Amniotic stem cell (primary cell): ENCODE data around the gene RNF112.

Source experiments
- DNase-seq: peaks from one replicate; lab custom pipeline; 2025; lab: John Stamatoyannopoulos, UW

RNF112 gene

DNA sequence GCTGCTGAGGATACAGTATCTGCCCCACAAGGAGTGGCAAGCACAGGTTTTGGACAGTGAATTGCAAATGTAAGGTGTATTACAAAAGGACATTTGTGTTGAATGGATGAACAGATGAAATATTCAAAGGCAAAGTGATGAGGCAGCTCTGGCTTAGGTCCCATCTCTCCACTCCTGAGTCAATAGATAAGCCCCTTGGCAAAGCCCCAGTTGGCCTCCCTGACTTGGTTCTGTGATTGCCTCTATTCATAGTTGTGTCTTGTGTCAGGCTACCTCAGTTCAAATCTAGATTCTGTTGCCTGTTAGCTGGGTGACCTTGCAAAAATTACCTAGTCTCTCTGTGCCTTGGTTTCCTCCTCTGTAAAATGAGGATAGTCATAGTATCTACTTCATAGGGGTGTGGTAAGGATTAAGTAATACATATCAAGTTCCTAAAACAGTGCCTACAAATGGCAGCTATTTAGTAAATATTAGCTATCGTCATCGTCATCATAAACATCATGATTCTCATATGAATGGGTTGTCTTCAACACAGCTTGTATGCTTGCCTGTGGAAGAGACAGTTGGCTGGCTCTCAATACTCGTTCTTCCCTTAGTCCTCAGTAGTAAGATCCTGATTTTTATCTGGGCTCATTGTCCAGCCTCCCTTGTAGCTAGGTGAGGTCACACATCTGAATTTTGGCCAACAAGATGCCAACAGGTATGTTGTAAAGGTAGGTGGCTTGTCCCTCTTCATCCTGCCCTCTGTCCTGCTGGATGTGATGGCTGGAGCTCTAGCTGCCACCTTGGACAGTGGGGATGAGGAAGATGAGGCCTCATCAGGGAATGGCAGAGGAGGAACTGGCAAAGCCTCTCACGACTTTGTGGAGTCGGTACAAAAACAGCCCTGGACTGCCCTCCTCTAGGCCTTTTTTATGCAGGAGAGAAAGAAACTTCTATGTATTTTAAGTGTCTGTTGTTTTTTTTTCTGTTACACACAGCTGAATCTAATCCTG lies 21.9 kb upstream of the RNF112 start:
- no peak for DNase-seq

DNA sequence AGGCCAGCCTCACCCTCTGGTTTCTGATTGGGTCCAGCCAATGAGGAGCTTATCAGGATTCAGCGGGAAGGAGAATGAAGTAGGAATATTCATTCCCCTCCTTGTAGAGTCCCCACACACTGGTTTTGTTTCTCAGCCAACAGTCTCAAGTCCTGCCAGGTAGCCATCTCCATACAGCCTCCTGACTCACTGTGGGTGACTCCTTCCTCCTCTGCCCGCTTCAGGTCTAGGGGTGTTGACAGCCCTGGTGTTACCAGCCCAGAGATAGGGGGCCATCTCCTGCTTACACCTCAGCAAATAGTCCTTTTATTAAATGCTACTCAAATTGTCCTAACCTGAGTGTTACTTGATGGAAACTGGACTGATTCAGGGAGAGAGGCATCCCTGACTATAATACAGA lies 20.1 kb upstream of the RNF112 start:
- no peak for DNase-seq

DNA sequence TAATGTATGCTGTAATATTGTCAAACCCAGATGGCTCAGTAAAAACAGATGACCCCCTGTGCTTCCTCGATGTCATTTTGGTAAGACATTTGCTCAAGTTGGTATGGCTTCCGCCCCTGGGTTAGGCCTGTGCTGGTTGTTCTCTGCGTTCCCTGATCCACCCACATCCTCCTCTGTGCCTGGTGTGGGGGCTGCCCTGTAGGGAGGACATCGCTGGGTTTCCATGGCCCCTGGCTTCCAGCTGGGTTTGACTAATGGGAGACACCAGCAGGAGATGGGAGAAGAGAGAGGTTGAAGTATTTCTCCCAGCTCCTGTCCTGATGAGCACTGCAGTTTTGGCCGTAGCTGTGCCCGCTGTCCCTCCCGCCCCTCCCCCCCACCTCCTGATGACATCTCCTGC lies 19.6 kb upstream of the RNF112 start:
- no peak for DNase-seq

DNA sequence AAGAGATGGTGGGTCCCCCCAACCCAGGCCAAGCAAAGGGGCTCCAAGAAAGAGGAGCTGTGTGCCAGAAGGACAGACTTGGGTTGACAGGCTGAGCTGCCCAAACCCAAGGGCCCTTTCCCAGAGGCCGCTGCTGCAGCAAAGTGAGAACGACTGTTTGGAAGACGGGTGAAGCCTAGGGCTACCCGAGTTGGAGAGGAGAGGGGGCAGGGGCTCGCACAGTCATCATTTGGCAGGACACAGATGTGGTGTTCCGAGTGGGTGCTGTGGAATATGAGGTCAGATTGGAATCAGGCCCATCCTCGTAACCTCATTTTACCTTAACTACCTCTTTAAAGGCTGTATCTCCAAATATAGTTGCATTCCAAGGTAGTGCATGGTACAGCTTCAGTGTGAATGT lies 18.7 kb upstream of the RNF112 start:
- no peak for DNase-seq

DNA sequence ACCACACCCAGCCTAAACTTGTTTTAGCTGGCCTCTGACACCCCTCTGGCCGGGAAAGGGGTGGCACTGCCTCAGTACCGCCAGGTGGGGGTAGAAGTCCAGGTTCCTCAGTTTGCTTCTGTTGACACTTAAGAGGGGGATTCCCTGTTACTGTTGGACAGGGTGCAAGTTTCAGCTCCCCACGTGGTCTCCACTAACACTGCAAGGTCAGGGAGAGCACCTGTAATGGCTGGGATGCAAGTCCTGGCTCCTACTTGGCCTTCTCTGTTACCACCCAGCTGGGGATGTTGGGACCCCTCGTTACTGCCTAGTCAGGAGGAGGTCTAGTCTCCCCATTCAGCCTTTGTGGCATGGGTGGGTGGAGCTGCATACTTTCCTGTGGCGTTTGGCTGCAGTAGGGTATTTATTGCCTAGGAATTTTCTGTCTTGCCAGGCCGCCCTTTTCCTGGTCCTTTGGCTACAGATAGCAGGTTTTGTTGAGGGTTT lies 13.4 kb upstream of the RNF112 start:
- no peak for DNase-seq

DNA sequence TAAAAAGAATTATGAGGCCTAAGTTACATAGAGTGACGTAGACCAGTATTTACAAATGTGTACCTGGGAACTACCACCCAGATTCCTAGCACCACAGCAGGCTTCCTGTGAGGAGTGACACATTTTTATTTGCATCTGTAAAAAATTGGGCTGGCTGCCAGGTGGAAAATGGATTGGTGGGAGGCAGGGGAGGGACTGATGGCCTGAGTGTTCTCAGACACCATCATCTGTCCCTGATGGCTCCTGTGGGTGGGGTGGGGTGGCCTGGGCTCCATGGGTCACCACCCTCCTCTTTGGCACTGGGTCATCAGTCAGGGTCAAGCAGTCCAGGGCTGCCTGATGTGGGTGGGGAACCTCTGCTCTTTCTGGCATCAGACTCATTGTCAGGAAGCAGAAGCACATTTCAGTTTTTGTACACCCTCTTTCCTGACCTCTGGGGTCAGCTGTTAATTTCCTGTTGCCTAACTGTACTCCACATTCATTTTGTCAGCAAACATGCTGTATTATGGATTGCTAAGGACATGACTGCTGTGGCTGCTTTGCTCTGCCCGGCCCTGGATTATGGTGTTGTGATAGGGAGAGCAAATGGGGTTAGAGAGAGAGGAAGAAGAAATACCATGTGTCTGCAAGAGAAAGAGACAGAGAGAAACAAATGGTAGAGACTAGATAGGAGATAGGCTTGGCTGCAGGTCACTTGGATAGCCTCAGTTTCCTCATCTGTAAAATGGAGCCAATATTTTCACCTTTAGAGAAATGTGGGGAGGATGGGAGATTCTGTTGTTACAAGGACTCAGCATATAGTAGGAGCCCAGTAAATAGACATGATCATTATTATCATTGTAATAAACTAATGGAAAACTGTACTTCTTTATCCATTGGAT lies 12.5 kb upstream of the RNF112 start:
- no peak for DNase-seq

DNA sequence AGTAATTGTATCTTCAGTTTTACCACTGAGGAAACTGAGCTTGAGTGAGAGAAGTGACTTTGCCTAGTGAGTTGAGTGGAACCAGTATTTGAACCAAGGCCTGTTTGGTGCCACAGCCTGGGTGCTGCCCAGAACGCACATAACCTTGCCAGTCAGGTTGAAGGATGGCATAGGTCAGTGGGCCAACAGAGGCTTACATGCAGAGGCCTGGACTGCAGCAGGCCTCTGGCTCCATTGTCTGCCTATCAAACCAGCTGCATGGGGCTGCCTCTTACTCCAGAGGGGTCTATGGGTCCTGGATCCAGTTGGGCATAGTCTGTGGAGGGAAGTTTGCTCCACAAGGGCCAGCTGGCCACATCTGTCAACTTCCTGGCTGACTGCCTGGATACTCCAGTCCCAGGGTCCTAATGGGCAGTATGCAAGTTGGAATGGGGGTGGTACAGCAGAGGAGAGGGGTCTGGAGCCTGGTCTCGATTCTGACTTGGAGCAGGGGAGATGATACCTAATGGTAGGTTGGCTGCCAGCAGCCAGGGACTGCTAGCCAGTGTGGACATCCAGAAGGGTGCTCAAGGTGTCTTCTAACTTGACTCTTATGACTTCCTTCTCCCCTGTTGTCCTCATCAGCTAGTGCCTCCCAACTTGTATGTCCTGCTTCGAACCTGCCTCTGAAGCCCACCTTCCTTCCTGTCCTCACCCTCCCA lies 11.1 kb upstream of the RNF112 start:
- DNase-seq, result no peak

DNA sequence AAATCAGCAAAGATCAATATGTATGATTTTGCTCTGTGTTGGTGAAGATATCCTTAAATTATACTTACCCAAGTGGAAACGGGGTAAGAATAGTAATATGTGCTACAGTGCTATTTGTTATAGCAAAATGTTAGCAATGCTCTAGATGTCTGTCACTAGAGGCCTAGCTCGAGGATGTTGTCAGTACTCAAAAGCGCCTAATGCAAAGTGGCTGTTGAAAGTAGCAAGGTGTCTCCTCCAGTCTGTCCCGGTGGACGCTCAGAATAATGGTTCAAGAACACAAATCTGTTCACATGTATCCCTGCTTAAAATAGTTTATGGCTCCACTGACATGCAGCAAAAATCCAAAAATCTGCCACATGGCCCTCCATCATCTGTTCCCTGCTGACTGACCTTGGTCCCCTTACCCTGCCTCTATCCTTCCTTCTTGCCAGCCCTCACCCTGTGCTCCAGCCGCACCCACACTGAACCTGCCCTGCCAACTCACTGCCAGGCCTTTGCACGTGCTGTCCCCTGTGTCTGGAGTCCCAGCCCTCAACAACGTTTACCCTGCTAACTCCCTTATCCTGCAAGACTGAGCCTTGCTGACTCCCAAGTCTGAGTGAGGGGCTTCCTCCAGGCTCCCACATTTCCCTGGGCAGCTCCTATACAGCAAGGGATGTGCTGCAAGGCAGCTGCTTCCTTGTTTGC lies 9.6 kb upstream of the RNF112 start:
- no peak for DNase-seq

DNA sequence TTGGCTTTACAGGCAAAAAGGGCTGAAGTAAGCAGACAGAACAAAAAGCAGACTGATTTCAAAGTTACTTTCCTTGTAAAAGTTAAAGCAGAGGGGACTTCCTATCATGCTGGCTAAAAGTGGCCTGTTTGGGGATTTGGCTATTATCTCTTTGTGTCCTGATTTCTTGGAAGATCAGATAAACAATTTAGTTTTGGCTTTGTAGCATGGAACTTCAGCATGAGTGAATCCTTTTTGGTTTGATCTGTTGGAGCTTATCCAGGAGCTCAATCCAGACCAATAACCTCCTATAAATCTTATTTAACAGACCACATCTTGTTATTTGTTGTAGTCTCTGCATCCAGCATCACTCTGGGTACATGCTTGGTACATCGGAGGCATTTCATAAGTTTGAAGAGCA lies 8.9 kb upstream of the RNF112 start:
- no peak for DNase-seq

DNA sequence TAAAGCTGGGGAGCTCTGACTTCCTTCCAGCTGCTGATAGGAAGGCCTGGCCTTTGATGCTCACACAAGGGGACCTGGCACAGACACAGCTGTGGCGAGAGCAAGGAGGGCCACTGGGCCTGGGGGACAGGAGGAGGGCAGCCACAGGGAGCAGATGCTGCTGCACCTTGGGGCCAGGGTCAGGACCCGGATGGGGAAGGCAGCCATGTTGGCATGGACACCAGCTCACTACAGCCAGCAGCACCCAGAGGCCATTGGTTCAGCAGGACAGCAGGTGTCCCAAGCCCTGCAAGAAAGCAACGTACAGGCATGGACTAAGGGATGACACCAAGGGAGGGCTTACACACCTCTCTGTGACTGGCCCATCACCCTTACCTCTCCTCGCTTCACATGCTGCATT lies 8.0 kb upstream of the RNF112 start:
- DNase-seq, result no peak

DNA sequence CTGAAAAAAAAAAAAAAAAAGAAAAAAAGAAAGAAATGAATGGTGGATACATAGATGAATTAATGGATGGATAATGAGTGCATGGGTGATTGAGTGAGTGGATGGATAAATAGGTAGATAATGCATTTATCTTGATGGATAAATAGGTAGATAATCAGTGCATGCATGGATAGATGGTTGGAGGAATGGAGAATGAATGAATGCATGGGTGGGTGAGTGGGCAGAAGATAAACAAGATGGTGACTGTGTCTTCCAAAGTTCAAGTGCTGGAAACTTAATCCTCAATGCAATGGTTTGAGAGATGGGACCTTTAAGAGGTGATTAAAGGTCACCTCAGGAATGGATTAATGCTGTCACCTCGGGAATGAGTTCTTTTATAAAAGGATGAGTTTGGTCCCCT lies 6.8 kb upstream of the RNF112 start:
- no peak for DNase-seq

DNA sequence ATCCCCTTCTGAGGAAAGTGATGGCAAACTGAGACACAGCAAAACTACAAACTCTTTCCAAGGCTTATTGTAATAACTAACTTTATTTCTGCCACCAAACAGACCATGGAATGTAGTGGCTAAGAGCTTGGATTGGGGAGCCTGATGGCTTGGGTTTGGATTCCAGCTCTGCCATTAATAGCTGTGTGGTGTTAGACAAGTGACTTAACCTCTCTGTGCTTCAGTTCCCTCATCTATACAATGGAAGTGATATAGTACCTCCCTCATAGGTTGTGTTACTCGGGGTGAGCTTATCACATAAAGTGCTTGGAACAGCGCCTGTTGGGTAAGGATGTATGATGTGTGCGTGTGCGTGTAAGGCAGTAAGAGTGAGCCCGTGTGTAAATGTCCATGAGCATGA lies 5.9 kb upstream of the RNF112 start:
- no peak for DNase-seq

DNA sequence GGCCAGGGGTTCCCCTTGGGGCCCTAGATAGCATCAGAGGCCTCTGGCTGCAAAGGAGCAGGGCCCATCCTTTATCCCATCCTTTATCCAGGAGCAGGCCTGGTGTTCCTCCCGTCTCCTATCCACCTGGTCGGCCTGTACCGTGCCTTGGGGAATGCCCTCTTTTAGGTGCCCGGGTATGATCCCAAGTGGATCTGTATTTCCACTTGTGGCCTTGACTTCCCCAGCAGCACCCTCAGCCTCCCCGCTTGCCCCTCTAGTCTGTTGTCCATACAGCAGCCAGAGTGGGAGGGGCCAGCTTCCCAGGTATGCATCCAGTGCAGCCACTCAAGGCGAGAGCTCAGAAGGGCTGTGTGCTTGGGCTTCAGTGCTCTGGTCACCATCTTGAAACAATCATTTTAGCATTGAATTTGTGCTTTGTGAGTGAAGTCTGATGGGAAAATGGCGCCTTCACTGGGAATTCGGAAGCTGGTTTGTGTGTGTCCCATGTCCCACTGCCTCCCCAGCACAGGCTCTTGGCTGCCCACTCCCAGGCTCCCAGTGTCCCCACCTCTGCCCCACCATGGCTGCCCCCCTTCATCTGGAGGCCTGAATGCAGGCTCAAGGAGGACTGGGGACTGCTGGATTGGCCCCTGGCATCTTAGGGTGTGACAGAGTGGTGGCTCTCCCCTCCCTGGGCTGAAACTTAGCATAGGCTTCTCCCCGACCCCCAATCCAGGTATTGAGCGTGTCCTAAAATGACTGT lies 3.3 kb upstream of the RNF112 start:
- DNase-seq, result no peak

DNA sequence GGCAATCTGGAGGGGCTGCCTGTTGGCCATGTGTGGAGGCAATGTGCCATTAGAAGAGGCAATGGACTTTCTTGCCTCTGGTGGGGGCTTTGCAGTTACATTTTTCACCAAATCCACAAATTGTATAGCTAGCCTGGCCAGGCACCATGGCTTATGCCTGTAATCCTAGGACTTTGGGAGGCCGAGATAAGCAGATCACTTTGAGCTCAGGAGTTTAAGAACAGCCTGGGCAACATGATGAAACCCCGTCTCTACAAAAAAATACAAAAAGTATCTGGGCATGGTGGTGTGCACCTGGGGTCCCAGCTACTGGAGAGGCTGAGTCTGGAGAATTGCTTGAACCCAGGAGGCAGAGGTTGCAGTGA lies 2.7 kb upstream of the RNF112 start:
- DNase-seq, result no peak

DNA sequence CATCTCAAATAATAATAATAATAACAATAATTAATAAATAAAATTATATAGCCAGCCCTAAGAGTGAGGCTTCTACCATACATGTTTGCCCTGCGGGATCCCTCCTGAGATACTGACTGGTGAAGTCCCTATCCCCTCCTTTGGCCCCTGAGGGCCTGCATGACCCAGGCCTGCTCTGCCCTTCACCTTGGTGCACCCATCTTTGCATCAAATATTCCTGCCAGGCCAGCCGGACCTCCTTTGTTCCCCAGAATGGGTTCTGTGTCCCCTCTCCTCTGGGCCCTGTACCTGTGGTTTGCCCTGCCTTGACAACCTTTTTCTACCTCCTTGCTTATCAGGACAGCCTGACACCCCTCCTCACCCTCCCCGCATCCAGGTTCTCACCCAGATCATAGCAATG lies 2.0 kb upstream of the RNF112 start:
- no peak for DNase-seq

DNA sequence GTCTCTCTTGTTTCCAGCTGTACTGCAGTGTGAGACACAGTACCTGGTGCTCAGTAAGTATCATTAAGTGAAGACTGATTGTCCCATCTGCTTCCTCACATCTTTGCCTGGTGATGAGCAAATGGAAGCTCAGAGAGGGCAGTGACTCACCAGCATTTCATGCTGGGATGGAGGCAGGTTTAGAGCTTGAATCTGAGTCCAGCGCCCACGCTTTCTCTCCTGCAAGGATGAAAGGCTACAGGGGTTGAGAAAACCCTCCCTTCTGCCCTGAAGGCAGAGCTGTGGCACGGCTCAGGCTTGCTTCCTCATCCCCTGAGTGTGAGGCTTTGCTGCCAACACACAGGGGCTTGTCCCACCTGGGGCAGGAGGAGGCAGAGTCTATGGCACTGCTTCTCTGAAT lies 1.5 kb upstream of the RNF112 start:
- DNase-seq, result peak; percentile 46

DNA sequence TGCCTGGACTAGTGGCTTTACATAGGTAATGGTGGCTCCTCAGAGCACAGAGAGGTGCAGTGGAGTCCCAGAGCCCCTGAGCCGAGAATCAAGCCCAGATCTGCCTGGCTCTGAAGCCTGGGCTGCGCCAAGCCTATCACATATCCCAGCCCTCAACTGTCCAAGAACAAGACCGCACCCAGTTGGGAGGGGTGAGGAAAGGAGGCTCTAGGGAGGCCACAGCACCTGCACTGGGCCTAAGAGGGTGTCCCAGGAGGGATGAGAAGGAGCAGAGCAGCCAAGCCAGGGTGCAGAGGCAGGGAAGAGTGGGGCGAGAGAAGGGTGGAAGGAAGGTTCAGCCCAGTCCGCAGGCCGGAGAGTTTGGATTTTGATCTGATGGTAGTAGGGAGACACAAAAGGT lies 941 bp upstream of the RNF112 start:
- DNase-seq, result no peak

DNA sequence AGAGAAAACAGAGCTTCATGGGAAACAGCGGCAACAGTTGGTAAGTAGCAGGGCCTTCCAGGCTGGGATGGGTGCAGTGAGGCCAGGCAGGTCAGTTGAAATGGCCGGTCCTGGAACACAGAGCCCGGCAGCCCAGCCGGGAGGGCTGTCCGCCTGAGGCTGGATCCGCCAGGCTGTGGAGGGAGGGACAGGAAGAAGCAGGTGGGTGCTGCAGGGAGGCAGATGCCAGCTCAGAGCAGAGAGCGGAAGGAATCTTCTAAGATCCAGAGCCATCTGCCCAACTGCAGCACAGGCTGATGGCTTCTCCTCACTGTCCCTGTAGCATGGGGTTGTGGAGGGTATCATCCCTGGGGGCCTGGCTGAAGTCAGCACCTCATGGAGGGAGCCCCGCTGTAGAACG lies 599 bp downstream of the RNF112 start:
- no peak for DNase-seq

DNA sequence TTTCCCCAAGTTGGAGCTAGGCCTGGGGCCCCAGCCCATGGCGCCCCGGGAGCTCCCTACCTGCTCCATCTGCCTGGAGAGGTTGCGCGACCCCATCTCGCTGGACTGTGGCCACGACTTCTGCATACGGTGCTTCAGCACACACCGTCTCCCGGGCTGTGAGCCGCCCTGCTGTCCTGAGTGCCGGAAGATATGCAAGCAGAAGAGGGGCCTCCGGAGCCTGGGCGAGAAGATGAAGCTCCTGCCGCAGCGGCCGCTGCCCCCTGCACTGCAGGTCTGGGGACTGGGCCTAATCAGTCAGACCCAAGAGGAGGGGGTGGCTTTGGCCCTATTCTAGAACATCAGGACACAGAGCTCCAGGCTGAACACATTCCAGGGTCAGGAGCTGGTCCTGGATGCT lies 1.5 kb downstream of the RNF112 start:
- no peak for DNase-seq

DNA sequence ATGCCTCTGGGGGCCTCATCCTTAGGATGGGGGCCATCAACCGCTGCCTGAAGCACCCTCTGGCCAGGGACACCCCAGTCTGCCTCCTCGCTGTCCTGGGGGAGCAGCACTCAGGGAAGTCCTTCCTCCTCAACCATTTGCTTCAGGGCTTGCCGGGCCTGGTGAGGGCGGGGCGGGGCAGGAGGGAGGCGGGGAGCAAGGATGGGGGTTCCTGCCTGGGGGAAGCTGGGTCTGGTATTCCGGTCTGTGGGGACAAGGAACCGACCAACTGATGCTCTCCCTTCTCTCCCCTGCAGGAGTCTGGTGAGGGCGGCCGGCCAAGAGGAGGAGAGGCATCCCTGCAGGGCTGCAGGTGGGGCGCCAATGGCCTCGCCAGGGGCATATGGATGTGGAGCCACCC lies 2.0 kb downstream of the RNF112 start:
- DNase-seq, result no peak

DNA sequence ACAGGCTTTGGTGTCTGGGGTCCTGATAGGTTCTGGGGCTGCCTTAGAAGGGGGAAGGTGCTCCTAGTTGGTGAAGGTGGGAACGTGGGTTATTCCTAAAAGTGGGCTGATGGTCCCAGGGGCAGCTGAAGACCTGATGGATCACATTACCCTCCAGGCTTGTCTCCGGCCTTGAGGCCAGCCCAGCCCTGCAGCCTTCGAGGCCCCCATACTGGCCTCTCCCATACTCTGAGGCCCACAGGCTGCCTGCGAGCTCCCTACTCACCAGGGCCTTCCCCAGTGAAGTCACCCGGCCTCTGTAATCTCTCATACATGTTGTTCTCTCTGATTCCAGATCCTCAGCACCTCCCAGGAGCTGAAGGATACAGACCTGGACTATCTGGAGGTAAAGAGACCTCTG lies 2.7 kb downstream of the RNF112 start:
- DNase-seq, result no peak
